HG03521 (cell line): ENCODE measurements around the gene LGALS3BP.

ENCODE experiments used
- ATAC-seq: cut with Tn5 transposase; IDR thresholded peaks from one replicate; pipeline ENCODE4 v1.9.1; 2021; ENCODE audit warnings: mild to moderate bottlenecking, moderate library complexity; ENCODE audit not compliant: unreplicated experiment

Gene LGALS3BP

DNA sequence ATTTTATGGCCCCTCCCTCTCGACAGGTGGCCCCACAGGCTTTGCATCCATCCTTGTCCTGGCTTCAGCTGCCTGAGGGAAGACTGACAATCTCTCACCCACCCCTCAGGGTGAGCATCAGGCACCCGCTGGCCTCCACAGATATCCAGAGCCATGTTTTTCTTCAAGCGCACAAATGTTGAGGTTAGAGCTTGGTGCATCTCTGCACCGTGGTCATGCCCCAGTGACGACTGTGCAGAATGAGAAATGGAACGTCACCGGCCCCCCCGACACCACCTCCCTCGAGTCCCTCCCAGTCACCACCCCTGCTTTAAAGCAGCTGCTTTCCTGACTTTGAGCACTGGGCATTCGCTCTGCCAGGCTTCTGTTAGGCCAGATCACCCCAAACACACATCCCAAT, 34.8 kb downstream of the LGALS3BP start:
- ATAC-seq = no peak

DNA sequence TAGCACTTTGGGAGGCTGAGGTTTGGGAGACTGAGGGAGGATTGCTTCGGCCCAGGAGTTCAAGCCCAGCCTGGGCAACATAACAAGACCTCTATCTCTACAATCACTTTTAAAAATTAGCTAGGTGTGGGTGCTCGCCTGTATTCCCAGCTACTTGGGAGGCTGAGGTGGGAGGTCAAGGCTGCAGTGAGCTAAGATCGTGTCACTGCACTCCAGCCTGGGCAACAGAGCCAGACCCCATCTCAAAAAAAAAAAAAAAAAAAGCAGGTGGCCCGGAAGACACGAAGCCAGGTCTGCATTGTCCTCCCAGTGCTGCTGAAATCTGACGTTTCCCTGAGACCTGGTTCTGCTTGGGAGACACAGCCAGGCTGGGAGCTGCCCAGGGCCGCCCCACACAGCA, 35.7 kb downstream of the LGALS3BP start:
- no peak for ATAC-seq

DNA sequence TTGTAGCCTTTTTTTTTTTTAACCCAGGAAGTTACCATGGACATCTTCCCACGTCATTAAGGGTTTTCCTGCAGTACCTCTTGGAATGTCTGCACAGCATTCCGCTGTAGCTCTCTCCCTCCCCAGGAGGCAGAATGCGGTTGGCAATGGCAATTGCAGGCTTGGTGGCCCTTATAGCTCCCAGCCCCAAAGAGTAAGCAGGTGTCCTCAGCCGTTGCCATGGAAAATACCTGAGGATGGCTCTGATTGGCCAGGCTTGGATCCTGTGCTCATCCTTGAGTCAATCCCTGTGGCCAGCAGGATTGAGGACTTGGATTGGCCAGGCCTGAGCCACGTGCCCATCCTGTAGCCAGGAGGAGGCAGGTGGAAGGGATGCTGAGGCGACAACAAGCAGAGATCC, 39.0 kb downstream of the LGALS3BP start:
- ATAC-seq = no peak

DNA sequence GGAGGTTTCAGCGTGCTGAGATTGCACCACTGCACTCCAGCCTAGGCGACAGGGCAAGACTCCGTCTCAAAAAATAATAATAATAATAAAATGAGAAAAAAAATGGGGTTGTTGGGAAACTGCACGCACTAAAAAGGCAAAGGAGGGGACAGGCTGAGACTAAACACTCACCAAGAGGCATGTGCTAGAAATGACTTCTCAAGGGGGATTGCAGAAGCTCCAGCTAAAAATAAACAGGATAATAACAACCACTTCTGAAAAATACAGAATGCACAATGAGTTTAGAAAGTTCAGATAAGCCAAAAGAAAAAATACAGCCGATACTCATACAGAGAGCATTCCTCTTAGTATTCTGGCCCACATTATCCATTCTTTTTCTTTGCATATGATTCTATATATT, 39.5 kb downstream of the LGALS3BP start:
- ATAC-seq = no peak

DNA sequence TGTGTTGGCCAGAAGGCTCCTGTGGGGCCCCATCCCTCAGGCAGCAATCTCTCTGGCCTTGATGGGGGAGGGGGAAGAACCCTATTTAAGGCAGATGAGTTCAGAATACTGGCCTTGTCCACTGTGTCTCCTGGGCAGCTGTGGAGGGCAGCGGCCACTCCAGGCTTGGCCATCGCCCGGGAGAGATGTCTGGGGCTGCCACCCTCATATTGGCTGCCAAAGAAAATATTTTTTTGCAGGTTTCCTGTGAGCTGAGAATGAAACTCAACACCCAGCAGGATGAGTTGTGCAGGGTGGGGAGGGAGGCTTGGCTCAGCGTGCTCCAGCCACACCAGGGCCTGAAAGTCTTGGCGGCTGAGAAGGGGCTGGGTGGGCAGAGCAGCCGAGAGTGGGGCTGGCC, 40.1 kb downstream of the LGALS3BP start:
- ATAC-seq = no peak

DNA sequence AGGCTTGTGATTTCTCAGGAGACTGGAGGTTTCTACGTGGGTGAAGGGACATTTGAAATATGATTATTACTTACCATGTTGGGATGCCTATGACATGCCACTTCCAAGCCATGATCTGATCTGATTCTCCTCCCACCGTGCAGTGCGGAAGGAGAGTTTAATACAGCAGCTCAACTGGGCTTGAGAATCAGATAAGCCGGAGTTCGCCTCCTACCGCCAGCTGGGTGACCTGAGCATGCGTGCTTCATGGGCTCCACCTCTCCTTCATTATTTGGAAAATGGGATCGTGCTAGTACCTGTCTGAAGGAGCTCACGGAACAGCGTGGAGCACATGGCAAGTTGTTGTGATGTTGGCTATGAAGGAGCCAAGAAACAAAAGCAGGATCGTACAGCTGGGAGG, 42.2 kb downstream of the LGALS3BP start:
- ATAC-seq = no peak

DNA sequence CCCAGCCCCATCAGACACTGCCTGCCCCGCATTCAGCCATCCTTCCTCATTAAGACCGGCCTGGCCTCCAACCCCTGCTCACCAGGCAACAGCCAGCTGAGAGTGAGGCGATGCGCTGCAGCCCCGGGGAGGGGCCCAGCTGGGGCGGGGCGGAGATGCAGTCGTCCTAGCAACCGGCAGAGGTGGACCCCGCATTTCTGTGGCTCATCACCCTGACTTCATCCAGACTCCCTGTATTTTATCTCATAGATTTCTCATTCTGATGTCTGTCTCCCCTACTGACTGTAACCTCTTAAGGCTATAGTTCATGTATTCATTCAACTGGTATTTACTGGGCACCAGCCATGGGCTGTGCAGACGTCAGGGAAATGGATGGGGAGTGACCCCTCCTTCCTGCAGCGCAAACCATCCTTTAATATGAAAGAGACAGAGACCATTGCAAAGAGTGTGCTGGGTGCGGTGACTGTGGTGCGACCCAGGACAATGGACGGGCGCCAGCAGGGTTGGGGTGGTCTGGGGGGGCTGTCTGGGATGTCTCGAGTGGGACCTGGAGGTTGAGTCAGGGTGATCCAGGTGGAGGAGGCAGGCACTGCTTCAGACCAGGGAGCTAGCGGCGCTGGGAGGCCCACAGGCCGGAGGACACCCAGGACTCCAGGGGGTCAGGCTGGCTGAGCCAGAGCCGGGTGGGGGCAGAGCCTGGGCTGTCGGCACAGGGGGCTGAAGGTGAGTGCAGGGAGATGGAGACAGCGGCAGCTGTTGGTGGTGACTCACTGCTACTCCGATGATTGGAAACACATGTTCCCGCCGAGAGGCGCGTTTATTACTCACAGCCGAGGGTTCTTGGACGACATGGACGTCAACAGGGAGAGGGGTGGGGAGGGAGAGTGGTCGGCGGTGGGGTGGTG, 44.1 kb downstream of the LGALS3BP start:
- no peak for ATAC-seq

DNA sequence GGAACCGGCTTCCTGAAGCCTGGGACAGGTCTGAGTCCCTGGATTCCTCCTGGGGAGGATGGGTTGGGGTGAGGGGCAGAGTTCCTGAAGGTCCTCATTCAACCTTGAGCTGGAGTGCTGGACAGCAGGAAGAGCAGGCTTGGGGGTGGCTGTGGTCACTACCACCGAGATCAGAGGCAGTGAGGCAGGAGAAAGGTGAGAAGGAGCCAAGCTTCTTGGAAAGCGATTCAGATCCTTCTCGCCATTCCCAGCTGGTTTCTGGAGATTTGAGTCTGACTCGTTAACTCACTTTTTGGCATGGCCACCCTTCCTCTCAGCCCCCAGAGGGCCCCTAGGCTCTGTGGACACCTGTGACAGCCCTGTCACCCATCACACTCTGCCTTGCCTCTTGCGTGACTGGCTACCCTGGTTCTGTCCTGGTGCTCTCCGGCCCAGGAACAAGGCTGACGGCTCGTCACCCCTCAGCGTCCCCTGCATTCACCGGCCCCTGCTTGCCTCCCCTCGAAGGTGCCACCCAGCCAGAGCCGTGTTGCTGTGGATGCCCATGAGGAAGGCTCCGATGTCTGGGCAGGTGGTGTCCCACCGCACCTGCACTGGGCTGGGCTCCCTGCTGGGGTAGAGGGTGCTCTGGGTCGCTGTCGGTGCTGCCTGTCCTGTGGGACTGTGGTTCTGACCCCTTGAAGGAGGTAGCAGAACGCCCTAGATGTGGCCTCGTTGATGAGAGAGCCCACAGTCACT, 44.9 kb downstream of the LGALS3BP start:
- ATAC-seq = no peak

DNA sequence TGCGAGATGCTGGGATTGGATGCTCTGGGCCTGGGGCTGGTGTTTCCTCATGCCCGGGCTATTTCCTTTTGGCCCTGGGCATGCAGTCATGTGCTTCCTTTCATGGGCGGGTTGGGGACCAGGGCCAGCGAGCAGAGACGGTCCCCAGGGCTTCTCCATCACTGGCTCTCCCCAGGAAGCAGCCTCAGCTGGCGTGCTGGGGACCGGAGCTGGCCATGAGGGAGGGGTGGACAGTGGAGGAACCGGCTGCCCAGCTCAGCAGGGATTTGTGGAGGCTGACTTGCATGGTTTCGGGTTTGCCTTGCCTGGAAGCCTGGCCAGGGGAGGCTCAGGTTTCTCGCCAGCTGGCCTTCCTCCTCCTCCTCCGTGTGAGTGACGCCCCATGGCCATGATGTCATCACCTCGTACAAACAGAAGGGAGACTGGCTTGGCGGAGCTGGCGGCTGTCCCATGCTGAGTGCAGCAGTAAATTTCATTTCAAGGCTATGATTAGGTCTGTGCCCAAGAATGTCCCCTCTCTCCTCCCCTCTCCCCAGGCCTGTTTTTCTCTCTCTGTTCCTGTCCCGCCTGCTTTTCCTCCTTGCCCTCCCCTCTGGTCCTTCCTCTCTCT, 45.7 kb downstream of the LGALS3BP start:
- no peak for ATAC-seq

DNA sequence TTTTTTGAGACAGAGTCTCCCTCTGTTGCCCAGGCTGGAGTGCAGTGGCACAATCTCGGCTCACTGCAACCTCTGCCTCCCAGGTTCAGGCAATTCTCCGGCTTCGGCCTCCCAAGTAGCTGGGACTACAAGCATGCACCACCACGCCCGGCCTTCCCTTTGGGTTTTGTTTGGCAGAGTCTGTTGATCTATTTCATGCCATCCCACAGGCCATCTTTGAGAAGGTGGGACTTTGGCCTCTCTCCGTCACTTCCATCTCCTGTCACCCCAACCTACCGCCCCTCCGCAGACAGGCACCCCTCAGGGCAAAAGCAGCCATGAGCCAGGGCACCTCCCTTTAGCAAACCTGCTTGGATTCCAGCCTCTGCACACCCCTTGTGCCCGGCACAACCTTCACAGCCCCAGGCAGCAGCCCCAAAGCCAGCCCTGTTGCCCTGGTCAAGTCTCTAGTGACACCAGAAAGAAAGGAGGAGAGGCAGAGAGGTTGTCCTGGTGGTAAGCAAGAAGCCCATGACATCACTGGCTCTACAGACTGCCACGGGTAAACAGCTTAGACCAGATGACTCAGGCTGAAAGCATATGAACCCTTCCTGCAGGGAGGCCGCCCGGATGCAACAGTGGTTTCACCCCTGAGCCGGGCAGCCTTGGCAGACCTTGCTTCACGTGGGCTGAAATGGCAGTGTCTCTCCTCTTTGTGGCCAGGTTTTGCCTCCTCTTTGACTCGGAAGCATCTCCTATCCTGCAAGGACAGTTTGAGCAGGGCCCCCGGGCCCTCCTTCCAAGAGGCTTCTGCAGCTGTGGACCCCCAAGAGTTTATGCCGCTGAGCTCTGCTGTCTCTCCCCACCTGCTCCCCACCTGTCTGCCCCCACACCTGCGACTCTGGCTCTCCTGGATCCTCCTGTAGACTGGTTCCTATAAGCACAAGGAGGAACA, 46.4 kb downstream of the LGALS3BP start:
- no peak for ATAC-seq

DNA sequence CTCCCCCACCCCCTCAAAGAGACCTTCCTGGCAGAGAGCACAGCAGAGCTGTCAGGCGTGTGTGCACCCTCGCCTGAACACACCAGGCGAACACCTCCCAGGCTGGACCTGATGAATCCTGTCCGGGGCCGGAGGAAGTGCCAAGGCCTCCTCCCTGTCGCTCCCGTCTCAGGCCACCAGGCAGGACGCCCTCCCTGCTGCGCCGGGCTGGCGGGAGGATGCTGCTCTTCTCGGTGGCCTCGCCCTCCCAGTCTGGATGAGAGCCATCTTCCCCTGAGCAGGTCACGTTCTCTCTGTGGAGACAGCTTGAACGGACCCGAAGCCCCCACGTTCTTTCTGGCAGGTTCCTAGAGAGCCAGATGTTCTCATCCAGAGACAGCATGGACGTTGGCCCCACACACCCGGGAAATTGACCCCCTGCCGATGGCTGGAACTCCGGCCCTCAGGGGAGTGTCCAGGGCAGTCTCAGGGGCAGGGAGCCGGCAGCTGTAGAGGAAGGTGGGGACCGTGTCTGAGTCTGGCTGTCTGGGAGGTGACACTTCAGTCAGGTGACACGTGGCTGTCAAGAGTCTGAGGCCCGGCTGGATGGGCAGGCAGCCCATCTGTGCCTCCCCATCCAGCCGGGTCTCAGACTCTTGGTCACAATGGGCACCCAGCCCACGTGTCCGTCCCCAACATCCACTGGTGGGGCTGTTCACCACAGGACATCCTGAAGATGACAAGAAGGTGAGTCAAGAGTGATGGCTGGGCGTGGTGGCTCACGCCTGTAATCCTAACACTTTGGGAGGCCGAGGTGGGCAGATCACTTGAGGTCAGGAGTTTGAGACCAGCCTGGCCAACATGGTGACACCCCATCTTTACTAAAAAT, 49.6 kb downstream of the LGALS3BP start:
- no peak for ATAC-seq

DNA sequence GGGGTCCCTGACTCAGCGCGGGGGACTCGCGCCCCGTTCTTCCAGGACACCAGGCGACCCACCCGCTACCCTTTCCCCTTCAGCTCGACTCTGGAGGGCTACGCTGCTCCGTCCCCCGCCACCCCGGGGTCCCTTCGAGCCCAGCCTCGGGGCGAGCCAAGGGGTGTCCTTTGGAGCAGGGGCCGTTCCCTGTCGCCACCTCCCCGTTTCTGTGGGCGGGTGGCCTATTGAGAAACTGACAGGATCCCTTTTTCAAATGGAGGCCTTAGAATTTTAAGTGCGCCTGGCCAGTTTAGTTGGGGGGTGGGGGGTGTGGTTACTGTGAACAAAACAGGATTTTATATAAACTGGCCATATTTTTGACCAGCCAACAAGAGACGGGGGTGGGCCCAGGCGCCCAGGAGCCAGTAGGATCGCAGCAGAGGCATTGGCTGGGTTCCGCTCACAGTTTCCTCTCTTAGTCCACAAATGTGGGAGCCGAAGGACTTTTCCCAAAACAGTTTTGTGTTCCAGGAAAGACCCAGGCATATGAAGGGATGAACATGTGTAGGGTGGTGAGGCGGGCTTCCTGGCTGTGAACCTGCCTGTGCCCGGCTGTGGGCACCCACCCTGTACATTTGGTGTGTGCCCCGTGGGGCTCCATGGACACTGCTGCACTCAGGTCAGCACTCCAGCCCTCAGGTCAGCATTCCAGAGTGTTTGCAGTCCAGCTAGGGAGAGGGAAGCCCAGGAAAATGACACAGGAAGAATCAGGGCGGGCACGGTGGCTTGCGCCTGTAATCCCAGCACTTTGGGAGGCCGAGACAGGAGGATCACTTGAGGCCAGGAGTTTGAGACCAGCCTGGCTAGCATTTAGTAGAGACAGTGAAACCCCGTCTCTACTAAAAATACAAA, 53.8 kb downstream of the LGALS3BP start:
- ATAC-seq = no peak

DNA sequence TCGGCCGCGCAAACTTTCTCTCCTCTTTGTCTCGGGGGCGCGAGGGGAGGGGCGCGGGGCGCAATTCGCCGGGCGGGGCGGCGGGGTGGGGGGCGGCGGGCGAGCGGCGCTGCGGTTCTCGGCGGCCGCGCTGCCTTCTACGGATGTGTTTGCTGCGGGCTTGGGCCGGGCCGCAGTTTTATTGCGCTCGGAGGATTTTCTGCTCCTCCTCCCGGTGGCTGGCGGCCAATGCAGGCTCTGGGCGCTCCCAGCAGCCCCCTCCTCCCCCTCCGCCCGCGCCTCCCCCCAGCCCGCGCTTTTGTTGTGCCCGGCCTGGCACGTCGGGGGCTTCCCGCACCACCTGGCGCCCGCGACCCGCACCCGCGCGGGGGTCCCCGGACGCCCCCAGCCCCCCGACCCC, 54.5 kb downstream of the LGALS3BP start, which contains the start of gene TIMP2:
Gene TIMP2, minus strand, starts transcription at position 154 of the 400 bp plus-strand sequence. CDS start 299 bp downstream, outside the sequence.
- no peak for ATAC-seq

DNA sequence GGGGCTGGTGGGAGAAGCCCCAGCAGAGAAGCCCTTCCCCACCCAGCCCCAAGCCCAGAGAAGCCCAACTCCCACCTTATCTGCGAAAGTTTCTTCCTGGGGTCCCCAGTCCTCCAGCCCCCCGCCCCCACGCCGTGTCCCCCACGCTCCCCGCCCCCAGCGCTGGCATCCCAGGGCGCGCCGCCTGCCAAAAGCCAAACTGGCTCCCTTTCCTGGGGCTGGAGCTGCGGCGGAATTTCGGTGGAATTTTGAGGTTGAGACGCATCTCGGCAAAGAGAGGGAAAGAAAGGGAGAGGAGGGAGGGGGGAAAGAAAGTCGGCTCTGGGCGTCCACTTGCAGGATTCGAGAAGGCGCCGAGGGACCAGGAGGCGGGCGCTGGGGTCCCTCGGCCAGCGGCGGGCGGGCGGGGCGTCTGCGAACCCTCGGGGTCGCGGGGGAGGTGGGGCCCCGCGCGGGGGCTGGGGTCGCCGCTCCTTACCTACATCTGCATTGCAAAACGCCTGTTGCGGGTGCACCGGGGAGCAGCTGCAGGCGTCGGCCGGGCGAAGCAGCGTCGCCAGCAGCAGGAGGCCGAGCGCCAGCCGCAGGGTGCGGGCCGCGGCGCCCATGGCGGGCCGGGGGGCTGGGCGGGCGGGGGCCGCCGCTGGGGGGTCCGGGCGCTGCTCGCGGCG, 55.1 kb downstream of the LGALS3BP start:
- ATAC-seq = no peak

DNA sequence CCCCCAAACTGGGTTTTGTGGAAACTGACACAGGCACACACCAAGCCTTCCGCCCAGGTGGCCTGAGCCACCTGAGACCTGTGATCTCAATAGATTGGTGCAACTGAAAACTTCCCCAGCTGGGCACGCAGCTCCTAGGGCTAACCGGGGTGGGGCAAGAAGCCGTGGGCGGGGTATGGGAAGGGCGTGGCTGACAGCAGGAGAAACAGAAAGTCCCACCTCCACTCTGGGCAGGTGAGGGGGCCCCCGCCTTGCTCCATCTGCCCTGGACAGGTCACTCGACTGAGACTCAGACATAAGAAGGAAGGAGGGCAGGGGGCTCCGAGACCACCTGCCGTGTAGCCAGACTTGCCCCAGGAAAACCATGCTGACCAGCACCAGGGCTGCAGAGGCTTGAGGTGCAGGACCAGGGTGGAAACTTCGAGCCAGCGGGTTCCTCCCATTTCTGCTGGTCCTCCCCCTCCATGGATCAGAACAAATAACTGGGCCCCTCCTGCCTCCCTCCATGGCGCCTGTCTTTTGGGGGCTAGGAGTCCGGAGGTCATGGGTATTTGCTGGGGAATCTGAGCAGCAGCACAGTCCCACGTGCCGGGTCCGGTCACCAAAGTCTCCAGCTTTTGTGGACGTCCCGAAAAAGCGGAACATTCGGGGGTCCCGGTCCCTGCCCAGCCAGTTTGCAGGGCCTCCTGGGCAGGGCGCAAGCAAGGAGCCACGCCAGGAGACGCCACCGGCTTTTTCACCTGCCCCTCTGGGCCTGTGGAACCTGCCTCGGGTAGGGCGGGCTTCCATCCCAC, 55.9 kb downstream of the LGALS3BP start:
- no peak for ATAC-seq

DNA sequence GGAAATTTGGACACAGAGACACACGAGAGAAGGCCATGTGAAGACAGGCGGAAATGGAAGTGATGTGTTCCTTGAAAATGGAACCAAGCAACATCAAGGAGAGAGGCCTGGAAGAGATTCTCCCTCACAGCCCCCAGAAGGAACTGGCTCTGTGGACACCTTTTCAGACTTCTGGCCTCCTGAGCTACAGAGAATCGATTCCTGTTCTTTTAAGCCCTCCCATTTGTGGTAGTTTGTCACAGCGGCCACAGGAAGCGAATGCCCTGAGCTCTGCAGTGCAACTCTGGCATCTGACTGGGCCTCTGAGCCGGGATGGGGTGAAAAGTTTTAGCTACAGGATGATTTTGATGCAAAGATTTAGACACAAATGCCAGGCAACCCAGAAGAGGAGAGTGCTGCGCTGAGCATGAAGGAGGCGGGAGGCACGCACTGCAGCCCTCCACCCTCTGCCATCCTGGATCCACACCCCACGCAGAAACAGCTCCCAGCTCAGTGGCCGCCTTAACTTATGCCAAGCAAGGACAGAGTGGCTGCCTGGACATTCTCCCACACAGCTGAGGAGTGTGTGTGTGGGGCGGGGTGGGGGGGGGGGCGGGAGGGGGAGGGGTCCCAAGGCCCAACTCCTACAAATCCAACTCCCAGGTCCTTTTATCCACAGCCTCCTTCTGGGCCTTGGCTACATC, 56.8 kb downstream of the LGALS3BP start:
- ATAC-seq = no peak
